MG63 (cell line): Measurements from ENCODE around the gene LZTFL1. TPM values are rescaled to one million over a fixed set of nuclear protein-coding genes. Genes with fewer than 3 reads are reported as not detected.
A peak's percentile ranks its signal among the peaks of the same experiment; 100 is the strongest.

ENCODE experiments used
- DNase-seq: peaks from one replicate; pipeline ENCODE4 v3.0.0-alpha.2; 2020
- H3K27me3 ChIP-seq: fragments of 250-450 bp; sonication (Bioruptor Pico); 2 replicates; pipeline ENCODE4 v1.5.1; 2020; ENCODE audit warnings: mild to moderate bottlenecking, moderate library complexity
- H3K36me3 ChIP-seq: fragments of 250-450 bp; sonication (Bioruptor Pico); 2 replicates; pipeline ENCODE4 v1.5.1; 2020; ENCODE audit warnings: mild to moderate bottlenecking, moderate library complexity
- H3K4me3 ChIP-seq: fragments of 250-450 bp; sonication (Bioruptor Pico); 2 replicates; pipeline ENCODE4 v1.5.1; 2020; ENCODE audit warnings: mild to moderate bottlenecking, moderate library complexity
- H3K9me3 ChIP-seq: fragments of 250-450 bp; sonication (Bioruptor Pico); 2 replicates; pipeline ENCODE4 v1.5.1; 2020; ENCODE audit warnings: mild to moderate bottlenecking, moderate library complexity
- total RNA-seq: library from RNA; depleted of rRNA; stranded (reverse); fragments of >200 nt; shearing (Covaris generic); gene quantifications from 2 replicates; pipeline ENCODE4 v1.2.3, GENCODE V29; 2014; ENCODE audit warnings: low replicate concordance

LZTFL1 gene
- total RNA-seq, 1 experiment from 2014 or later = 10.4 TPM

GRCh38 chr3:45783667-45784066 lies 58.3 kb downstream of the LZTFL1 start:
- H3K9me3 ChIP-seq = no peaks in the 10 kb centered on the region

GRCh38 chr3:45782381-45782780 lies 59.5 kb downstream of the LZTFL1 start:
- Histone ChIP-seq H3K36me3 (no peaks in the 10 kb centered on the region), H3K9me3 (no peaks in the 10 kb centered on the region), H3K4me3 (no peak overlapping the region), H3K27me3 (no peaks in the 10 kb centered on the region)
- DNase-seq = no peak

More at GRCh38 chr3:45783667-45784066, 58.3 kb downstream of the LZTFL1 start:
- H3K27me3 ChIP-seq = no peaks in the 10 kb centered on the region
- DNase-seq = no peak
- no peak overlapping the region for H3K4me3 ChIP-seq
- no peaks in the 10 kb centered on the region for H3K36me3 ChIP-seq

- H3K27me3 ChIP-seq = no peaks in the 10 kb centered on the region
Observed at GRCh38 chr3:45781841-45782240, 60.1 kb downstream of the LZTFL1 start.

GRCh38 chr3:45781271-45781670 lies 60.6 kb downstream of the LZTFL1 start:
- no peaks in the 10 kb centered on the region for H3K9me3 ChIP-seq
- DNase-seq = no peak
- H3K4me3 ChIP-seq = no peak overlapping the region
- no peaks in the 10 kb centered on the region for H3K36me3 ChIP-seq
- no peaks in the 10 kb centered on the region for H3K27me3 ChIP-seq

More at GRCh38 chr3:45781841-45782240, 60.1 kb downstream of the LZTFL1 start:
- no peaks in the 10 kb centered on the region for H3K9me3 ChIP-seq
- no peaks in the 10 kb centered on the region for H3K36me3 ChIP-seq
- no peak for DNase-seq
- no peak overlapping the region for H3K4me3 ChIP-seq

GRCh38 chr3:45779746-45780735 lies 61.9 kb downstream of the LZTFL1 start:
- Histone ChIP-seq H3K36me3 (no peaks in the 10 kb centered on the region), H3K27me3 (no peaks in the 10 kb centered on the region), H3K9me3 (no peaks in the 10 kb centered on the region), H3K4me3 (no peak overlapping the region)
- no peak for DNase-seq

- no peak overlapping the region for H3K4me3 ChIP-seq
- DNase-seq = peak; percentile 12
- H3K27me3 ChIP-seq = no peaks in the 10 kb centered on the region
- H3K36me3 ChIP-seq = no peaks in the 10 kb centered on the region
- H3K9me3 ChIP-seq = no peaks in the 10 kb centered on the region
Observed at GRCh38 chr3:45778761-45779201, 63.1 kb downstream of the LZTFL1 start.

- Histone ChIP-seq H3K36me3 (no peaks in the 10 kb centered on the region), H3K9me3 (no peaks in the 10 kb centered on the region), H3K4me3 (no peak overlapping the region), H3K27me3 (no peaks in the 10 kb centered on the region)
- no peak for DNase-seq
Observed at GRCh38 chr3:45777746-45778386, 64.1 kb downstream of the LZTFL1 start.

- H3K4me3 ChIP-seq = no peak overlapping the region
- DNase-seq = no peak
- no peaks in the 10 kb centered on the region for H3K9me3 ChIP-seq
- H3K36me3 ChIP-seq = no peaks in the 10 kb centered on the region
- no peaks in the 10 kb centered on the region for H3K27me3 ChIP-seq
Observed at GRCh38 chr3:45777111-45777745, 64.7 kb downstream of the LZTFL1 start.

- Histone ChIP-seq H3K4me3 (no peak overlapping the region), H3K36me3 (no peaks in the 10 kb centered on the region), H3K27me3 (no peaks in the 10 kb centered on the region), H3K9me3 (no peaks in the 10 kb centered on the region)
- DNase-seq = no peak
Observed at GRCh38 chr3:45776611-45777010, 65.3 kb downstream of the LZTFL1 start.

- Histone ChIP-seq H3K27me3 (no peaks in the 10 kb centered on the region), H3K9me3 (no peaks in the 10 kb centered on the region), H3K36me3 (no peaks in the 10 kb centered on the region), H3K4me3 (no peak overlapping the region)
- DNase-seq = no peak
Observed at GRCh38 chr3:45776301-45776595, 65.7 kb downstream of the LZTFL1 start.

- Histone ChIP-seq H3K36me3 (no peaks in the 10 kb centered on the region), H3K27me3 (no peaks in the 10 kb centered on the region), H3K4me3 (no peak overlapping the region), H3K9me3 (no peaks in the 10 kb centered on the region)
- DNase-seq = no peak
Observed at GRCh38 chr3:45775571-45776300, 66.2 kb downstream of the LZTFL1 start.

- no peaks in the 10 kb centered on the region for H3K9me3 ChIP-seq
- no peaks in the 10 kb centered on the region for H3K36me3 ChIP-seq
- H3K4me3 ChIP-seq = no peak overlapping the region
- H3K27me3 ChIP-seq = no peaks in the 10 kb centered on the region
- DNase-seq = no peak
Observed at GRCh38 chr3:45774581-45775521, 67.1 kb downstream of the LZTFL1 start.

- no peak for DNase-seq
- no peaks in the 10 kb centered on the region for H3K36me3 ChIP-seq
- H3K9me3 ChIP-seq = no peaks in the 10 kb centered on the region
- H3K4me3 ChIP-seq = no peak overlapping the region
- no peaks in the 10 kb centered on the region for H3K27me3 ChIP-seq
Observed at GRCh38 chr3:45773714-45774449, 68.0 kb downstream of the LZTFL1 start.
